ENCODE data around the gene CLEC19A. TPM values are rescaled to one million over a fixed set of nuclear protein-coding genes. Genes with fewer than 3 reads are reported as not detected.

Gene CLEC19A
- total RNA-seq, 1 experiment from 2014 or later: 0.41 TPM

- Histone ChIP-seq H4K20me1 (ENCODE audit: insufficient read depth) (no peaks in the 10 kb centered on the region), H2AFZ (no peak overlapping the region), H3K9me2 (ENCODE audit: insufficient read depth) (no peaks in the 10 kb centered on the region), H3K79me2 (ENCODE audit: low read depth) (no peaks in the 10 kb centered on the region), H3K4me3 (no peak overlapping the region), H3K9me3 (ENCODE audit: insufficient read depth, low read depth) (no peaks in the 10 kb centered on the region), H3F3A (ENCODE audit: insufficient read depth, low read depth) (peaks cover 28% of the 10 kb centered on the region; the same call in 1 of the 2 replicates), H3K36me3 (ENCODE audit: low read depth) (no peaks in the 10 kb centered on the region), H3K27me3 (ENCODE audit: insufficient read depth, low read depth) (no peaks in the 10 kb centered on the region), H3K27ac (peak overlapping the region; percentile 76), H3K4me1 (replicated peaks; ENCODE audit: insufficient read depth) (peaks cover 23% of the 10 kb centered on the region), H3K4me2 (peak overlapping the region; percentile 65)
- intact Hi-C loops (cut with micrococcal nuclease; ENCODE audit: unreplicated experiment): loop anchor here (5.0 to 10.0 kb wide), 2 partner anchors 47 to 91 kb away; no protein-coding TSS in a partner anchor
- TF ChIP-seq EZH2 (IDR thresholded peaks at IDR 0.05; ENCODE audit: low read depth) (no peak), CTCF (conservative IDR thresholded peaks at IDR 0.05) (no peak)
- ChIA-PET CTCF (no interaction called here), POLR2A (ENCODE audit: unreplicated experiment) (interaction anchor here (0.6 to 1.1 kb wide), 2 partner anchors 56 to 480 kb away, joined by 3 to 4 read pairs; no protein-coding TSS in a partner anchor)
- BruUV-seq (replicated peaks): no TSS peak
- DNase-seq: peak; percentile 90 to 95
Measured at GRCh38 chr16:19284207-19284606, 1.3 kb upstream of the CLEC19A start.

- Histone ChIP-seq H3K9me3 (ENCODE audit: insufficient read depth, low read depth) (no peaks in the 10 kb centered on the region), H3K27ac (no peak overlapping the region), H3K4me1 (replicated peaks; ENCODE audit: insufficient read depth) (peaks cover 30% of the 10 kb centered on the region), H3F3A (ENCODE audit: insufficient read depth, low read depth) (peaks cover 28% of the 10 kb centered on the region; the same call in 1 of the 2 replicates), H3K36me3 (ENCODE audit: low read depth) (no peaks in the 10 kb centered on the region), H3K9me2 (ENCODE audit: insufficient read depth) (no peaks in the 10 kb centered on the region), H4K20me1 (ENCODE audit: insufficient read depth) (no peaks in the 10 kb centered on the region), H3K4me3 (no peak overlapping the region), H2AFZ (no peak overlapping the region), H3K79me2 (ENCODE audit: low read depth) (no peaks in the 10 kb centered on the region), H3K27me3 (ENCODE audit: insufficient read depth, low read depth) (no peaks in the 10 kb centered on the region), H3K4me2 (no peak overlapping the region)
- DNase-seq: no peak
- ChIA-PET CTCF (no interaction called here), POLR2A (ENCODE audit: unreplicated experiment) (no interaction called here)
- no TSS peak for BruUV-seq (replicated peaks)
- TF ChIP-seq EZH2 (IDR thresholded peaks at IDR 0.05; ENCODE audit: low read depth): no peak
- no peak for TF ChIP-seq CTCF (conservative IDR thresholded peaks at IDR 0.05)
- intact Hi-C loops (cut with micrococcal nuclease; ENCODE audit: unreplicated experiment): loop anchor here (10.0 kb wide), 1 partner anchor 88 kb away; no protein-coding TSS in a partner anchor
Measured at GRCh38 chr16:19286827-19287226, 1.3 kb downstream of the CLEC19A start.

- no TSS peak for BruUV-seq (replicated peaks)
- Histone ChIP-seq H3K4me3 (no peak overlapping the region), H3K4me1 (replicated peaks; ENCODE audit: insufficient read depth) (peaks cover 32% of the 10 kb centered on the region), H2AFZ (no peak overlapping the region), H3K27me3 (ENCODE audit: insufficient read depth, low read depth) (no peaks in the 10 kb centered on the region), H3K36me3 (ENCODE audit: low read depth) (no peaks in the 10 kb centered on the region), H4K20me1 (ENCODE audit: insufficient read depth) (no peaks in the 10 kb centered on the region), H3K9me2 (ENCODE audit: insufficient read depth) (no peaks in the 10 kb centered on the region), H3K4me2 (no peak overlapping the region), H3K9me3 (ENCODE audit: insufficient read depth, low read depth) (no peaks in the 10 kb centered on the region), H3K27ac (no peak overlapping the region), H3F3A (ENCODE audit: insufficient read depth, low read depth) (peaks cover 25% of the 10 kb centered on the region; the same call in 1 of the 2 replicates), H3K79me2 (ENCODE audit: low read depth) (no peaks in the 10 kb centered on the region)
- POLR2A ChIA-PET (ENCODE audit: unreplicated experiment): no interaction called here
- DNase-seq: no peak
- intact Hi-C loops (cut with micrococcal nuclease; ENCODE audit: unreplicated experiment): loop anchor here (10.0 kb wide), 1 partner anchor 88 kb away; no protein-coding TSS in a partner anchor
- TF ChIP-seq EZH2 (IDR thresholded peaks at IDR 0.05; ENCODE audit: low read depth) (no peak), CTCF (conservative IDR thresholded peaks at IDR 0.05) (no peak)
- CTCF ChIA-PET: no interaction called here
Measured at GRCh38 chr16:19287241-19287640, 1.7 kb downstream of the CLEC19A start.

Data from PC-9 (cell line).